ENCODE results near the gene PCDHGA2.

DNA sequence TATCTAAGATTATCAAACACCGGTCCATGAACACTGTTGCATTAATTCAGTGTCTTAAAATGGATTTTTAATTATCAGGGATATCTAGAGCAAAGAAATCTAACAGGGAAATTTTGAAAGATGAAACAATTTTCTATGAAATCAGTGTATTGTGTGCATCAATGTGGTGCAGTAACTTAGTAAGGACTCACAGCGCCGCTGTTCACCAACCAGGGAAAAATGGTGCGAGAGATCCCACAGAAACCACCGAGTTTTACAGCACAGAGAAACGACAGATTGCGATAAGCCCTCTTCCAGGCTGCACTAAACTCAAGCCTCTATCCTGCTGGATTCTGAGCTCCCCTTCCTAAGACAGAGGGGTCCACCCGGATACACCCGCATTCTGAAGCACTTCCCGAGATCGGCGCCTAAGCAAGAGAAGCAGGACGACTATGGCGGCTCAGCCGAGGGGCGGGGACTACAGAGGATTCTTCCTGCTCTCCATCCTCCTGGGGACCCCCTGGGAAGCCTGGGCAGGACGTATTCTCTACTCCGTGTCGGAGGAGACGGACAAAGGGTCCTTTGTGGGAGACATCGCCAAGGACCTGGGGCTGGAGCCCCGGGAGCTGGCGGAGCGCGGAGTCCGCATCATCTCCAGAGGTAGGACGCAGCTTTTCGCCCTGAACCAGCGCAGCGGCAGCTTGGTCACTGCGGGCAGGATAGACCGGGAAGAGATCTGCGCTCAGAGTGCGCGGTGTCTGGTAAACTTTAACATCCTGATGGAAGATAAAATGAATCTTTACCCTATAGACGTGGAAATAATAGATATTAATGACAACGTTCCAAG is 44.1 kb downstream of the PCDHGA2 start, which contains the start of gene PCDHGA7:
- TF ChIP-seq, protein P1, sequence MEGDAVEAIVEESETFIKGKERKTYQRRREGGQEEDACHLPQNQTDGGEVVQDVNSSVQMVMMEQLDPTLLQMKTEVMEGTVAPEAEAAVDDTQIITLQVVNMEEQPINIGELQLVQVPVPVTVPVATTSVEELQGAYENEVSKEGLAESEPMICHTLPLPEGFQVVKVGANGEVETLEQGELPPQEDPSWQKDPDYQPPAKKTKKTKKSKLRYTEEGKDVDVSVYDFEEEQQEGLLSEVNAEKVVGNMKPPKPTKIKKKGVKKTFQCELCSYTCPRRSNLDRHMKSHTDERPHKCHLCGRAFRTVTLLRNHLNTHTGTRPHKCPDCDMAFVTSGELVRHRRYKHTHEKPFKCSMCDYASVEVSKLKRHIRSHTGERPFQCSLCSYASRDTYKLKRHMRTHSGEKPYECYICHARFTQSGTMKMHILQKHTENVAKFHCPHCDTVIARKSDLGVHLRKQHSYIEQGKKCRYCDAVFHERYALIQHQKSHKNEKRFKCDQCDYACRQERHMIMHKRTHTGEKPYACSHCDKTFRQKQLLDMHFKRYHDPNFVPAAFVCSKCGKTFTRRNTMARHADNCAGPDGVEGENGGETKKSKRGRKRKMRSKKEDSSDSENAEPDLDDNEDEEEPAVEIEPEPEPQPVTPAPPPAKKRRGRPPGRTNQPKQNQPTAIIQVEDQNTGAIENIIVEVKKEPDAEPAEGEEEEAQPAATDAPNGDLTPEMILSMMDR (IDR thresholded peaks at IDR 0.05; ENCODE audit: poor library complexity) = no peak
- no peak for TF ChIP-seq EZH2 (IDR thresholded peaks at IDR 0.05; ENCODE audit: borderline replicate concordance)

Measured in hepatocyte (in vitro differentiated cells).